Effector CD4-positive, alpha-beta T cell (primary cell): ENCODE measurements around the gene RRAGA.
"Not testable (repeated sequence)": the region's sequence is repeated elsewhere in the genome, so short reads cannot be mapped to it uniquely, and the experiment has no call there.

Experiments
- DNase-seq: peaks from one replicate; pipeline ENCODE4 v3.0.0-alpha.2; 2020
- total RNA-seq: gene quantifications from one replicate; lab custom pipeline; 2026; lab: John Stamatoyannopoulos, UW

The RRAGA gene
- 33.2 reads per million, percentile 59 among the genes with 10 or more reads in this experiment for total RNA-seq

GRCh38 chr9:19048966-19049916 lies at the start of gene RRAGA:
TSS of gene RRAGA (plus strand) at chr9:19049427. CDS start at chr9:19049660, 233 bp downstream.
- peak; percentile 92 for DNase-seq

- DNase-seq: no peak
Observed at GRCh38 chr9:19000133-19000532, 49.1 kb upstream of the RRAGA start.

GRCh38 chr9:19009391-19009965 lies 39.7 kb upstream of the RRAGA start:
- DNase-seq: no peak

DNA sequence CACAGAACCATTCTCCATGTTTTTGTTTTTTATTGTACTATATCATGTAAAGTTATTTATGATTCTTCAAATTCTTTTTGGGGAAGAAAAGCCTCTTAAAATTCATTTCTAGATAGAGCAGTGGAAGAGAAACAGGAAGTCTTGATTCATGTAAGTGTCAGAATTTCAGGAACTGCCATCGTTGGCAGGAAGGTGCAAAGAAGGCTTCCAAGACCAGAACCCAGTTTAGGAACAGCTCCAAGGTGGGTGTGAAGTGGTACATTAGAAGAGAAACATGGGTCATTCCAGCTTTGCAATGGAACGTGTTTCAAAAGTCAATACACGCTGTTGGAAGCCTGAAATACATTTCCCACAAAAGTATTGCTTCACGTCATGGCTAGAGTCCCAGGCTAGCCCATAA lies 31.0 kb upstream of the RRAGA start:
- DNase-seq: no peak

DNA sequence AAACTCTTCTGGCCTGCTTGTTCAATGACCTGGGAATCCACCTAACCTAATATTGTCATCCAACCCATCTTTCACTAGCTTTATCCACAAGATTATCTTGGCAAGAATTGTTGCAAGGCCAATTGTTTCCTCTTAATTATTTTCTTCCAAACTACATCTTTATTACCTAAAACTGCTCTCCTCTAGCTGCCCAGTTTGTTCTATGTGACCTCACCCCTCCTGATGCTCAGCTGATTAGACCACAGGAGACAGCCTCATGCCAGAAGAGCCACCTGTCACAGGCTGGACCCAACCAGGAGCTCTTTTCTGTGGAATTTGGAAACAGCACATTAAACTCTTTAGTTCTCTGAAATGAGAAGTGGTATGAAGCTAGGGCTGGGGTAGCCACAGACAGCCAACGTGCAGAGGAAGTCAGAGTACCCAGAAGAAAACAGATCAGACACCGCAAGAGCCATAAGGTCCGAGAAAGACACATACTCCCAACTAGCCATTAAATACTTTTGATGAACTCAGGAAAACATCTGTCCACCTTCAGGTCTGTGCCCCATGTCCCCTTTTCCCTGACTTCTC lies 28.3 kb upstream of the RRAGA start:
- DNase-seq: no peak

DNA sequence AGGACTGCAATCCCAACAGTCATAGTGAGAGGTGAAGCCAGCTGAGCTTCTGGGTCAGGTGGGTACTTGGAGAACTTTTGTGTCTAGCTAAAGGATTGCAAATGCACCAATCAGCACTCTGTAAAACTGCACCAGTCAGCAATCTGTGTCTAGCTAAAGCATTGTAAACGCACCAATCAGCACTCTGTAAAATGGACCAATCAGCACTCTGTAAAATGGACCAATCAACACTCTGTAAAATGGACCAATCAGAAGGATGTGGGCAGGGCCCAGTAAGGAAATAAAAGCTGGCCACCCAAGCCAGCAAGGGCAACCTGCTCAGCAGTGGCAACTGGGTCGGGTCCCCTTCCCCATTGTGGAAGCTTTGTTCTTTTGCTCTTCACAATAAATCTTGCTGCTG lies 27.6 kb upstream of the RRAGA start:
- not testable (repeated sequence) for DNase-seq

- no peak for DNase-seq
Observed at GRCh38 chr9:19022206-19022605, 27.0 kb upstream of the RRAGA start.

DNA sequence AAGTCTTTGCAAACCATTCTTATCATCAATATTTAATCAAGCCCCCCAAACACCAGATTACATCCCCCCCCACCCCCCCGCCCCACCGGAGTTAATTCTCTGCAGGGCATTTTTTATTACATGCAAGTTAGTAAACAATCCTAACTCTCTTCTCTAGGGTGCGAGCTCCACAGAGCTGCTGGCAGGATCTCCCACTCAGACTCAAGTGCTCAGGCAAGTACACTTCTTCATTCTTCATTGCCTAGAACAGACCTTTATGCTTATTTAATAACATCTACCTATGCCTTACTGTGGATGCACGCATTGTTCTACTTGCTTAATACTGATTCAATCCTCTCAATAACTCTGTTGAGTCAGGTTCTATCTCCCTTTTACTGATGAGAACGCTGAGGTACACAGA lies 26.1 kb upstream of the RRAGA start:
- DNase-seq: no peak

- DNase-seq: no peak
Observed at GRCh38 chr9:19026375-19026774, 22.9 kb upstream of the RRAGA start.

GRCh38 chr9:19027825-19028224 lies 21.4 kb upstream of the RRAGA start:
- no peak for DNase-seq

DNA sequence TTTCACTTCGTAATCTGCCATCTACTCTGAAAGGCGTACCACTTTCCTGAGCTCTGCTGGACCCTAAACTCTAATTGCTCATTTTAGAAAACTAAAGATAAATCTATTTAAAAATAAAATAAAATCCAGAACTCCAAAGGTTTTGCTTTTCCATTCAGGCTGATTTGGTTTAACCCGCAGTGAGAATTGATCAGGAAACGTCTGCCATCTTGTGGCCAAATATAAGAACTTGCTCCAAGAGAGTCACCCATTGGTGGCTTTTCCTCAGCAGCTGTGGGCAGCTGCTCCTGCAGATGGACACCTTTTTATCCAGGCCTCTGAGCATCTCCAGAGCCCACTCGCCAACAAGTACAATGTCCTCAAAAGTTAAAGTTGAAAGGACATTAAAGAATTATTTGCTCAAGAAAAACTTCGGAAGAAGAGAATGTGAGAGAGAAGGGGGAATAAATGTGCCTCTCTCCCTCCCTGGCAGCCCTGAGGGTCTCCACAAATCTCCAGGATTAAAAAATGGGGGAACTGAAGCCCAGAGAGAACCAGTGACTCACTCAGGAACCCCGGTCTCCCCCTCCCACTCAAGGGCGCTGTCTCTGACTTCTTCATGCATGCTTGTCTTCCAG lies 20.3 kb upstream of the RRAGA start:
- no peak for DNase-seq

DNA sequence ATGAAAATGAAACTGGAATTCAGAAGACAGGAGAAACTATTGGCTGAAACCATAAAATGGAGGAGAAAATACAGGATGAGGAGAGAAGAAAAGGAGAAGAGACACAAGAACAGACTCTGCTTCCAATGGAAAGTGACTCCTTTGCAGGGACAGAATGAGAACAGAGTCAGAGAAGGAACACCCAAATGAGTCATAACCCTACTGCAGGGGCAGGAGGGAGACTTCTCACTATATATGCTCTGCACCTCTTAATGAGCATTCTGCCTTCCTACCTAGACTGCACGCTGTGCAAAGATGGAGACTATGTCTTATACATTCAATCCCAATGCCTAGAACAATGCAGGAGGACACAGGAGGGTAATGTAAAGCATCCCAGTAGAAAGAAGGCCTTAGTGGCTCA lies 18.3 kb upstream of the RRAGA start:
- no peak for DNase-seq

DNA sequence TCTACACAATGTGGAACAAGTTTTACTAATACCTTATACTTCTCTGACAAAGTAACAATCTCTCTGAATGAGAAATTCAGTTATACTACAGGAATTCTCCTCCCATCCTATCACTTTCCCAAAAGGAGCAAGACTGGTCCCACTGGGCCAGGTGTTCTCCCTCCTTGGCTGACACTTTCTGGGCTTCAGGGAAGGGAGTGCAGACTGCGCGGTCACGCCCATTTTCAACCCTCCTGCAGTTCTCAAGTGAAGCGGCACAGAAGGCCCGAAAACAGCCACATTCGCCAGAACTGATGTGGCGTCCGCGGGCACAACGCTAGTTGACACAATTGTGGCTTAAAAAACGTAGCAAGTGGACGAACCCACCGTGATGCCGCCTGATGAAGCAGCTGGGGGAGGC lies 16.8 kb upstream of the RRAGA start:
- DNase-seq: no peak

DNA sequence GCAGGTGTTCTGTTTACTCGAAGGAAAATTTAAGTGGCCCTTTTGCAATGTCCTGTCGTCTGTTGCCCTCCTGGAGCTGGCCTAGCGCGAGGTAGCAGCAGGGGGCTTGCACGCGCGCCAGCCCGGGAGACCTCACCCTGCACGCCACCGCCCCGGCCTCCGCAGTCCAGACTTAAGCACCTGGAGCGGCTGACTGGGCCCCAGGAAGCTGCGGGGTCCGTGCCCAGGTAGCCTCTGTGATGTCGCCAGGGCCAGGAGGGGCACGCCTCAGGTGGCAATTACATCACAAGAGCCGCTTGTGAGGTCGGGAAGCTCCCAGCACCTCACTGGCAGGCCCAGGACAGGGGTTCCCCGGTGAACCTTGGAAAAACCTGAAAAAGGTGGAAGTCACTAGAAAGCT lies 16.2 kb upstream of the RRAGA start, which contains the start of gene SAXO1:
TSS of gene SAXO1 (minus strand) at position 195 of the 400 bp plus-strand sequence. CDS start 301 bp downstream, outside the sequence.
- DNase-seq: no peak

GRCh38 chr9:19036611-19037010 lies 12.6 kb upstream of the RRAGA start:
- no peak for DNase-seq

DNA sequence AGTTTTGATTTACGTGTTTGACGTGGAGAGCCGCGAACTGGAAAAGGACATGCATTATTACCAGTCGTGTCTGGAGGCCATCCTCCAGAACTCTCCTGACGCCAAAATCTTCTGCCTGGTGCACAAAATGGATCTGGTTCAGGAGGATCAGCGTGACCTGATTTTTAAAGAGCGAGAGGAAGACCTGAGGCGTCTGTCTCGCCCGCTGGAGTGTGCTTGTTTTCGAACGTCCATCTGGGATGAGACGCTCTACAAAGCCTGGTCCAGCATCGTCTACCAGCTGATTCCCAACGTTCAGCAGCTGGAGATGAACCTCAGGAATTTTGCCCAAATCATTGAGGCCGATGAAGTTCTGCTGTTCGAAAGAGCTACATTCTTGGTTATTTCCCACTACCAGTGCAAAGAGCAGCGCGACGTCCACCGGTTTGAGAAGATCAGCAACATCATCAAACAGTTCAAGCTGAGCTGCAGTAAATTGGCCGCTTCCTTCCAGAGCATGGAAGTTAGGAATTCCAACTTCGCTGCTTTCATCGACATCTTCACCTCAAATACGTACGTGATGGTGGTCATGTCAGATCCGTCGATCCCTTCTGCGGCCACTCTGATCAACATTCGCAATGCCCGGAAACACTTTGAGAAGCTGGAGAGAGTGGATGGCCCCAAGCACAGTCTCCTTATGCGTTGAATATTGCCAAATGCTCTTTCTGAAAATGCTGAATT lies 850 bp downstream of the RRAGA start:
- DNase-seq: no peak

DNA sequence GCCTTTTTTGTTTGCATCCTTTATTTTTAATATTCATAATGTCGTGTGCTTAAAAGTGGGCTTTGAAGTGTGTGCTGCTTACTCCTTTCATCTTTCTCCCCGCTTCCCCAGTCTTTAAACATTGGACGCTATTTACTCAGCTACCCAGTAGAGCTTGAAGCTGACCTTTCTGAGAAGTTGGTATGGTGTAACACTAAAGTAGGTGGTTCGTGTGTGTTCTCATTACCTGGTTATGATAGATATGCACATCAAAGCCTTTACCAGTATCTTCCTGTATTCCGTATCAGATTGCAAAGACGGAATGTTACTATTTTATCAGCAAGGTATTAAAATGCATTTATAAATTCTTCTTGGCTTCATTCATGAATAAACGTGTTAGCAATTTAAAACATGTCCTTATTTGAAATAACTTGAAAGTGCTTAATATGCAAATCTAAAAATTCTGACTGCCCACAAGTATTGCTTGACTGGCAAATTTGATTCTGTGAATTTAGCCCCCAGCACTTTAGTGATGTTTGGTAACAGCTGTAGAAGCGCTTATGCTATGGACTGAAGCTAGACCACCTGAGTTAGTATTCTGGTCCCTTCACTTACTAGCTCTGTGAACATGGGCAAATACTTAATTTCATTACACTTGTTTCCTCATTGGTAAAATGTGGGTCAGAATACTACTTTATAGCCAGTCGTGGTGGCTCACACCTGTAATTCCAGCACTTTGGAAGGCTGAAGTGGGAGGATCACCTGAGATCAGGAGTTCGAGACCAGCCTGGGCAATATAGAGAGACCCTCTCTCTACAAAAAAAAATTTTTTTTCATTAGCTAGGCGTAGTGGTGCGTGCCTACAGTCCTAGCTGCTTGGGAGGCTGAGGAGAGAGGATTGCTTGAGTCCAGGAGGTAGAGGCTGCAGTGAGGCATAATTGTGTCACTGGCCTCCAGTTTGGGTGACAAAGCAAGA lies 1.7 kb downstream of the RRAGA start:
- no peak for DNase-seq

- no peak for DNase-seq
Observed at GRCh38 chr9:19057033-19057432, 7.8 kb downstream of the RRAGA start.

DNA sequence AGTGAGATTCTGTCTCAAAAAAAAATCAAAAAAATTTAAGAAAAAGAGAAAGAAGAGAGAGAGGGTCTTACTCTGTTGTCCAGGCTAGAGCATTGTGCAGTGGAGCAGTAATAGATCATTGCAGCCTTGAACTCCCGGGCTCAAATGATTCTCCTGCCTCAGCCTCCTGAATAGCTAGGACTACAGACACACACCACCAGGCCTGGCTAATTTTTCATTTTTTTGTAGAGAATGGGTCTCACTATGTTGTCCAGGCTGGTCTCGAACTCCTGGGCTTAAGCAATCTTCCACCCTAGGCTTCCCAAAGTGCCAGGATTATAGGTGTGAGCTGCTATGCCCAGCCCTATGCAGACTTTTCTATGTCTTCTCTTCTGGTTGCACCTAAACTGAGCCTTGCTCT lies 25.0 kb downstream of the RRAGA start:
- no peak for DNase-seq

DNA sequence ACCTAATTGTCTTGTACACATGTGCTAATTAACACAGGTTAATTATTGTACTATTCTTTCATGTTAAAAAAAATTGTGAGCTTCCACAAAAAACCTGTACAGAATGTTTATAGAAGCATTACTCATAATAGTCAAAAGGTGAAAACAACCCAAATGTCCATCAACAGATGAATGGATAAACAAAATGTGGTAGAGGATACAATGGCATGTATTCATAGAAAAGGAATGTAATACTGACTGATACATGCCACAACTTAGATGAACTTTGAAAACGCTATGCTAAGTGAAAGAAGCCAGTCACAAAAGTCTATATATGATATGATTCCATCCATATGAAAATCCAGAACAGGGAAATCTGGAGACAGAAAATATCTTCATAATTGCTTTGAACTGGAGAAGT lies 25.6 kb downstream of the RRAGA start:
- no peak for DNase-seq

- no peak for DNase-seq
Observed at GRCh38 chr9:19085295-19085694, 36.1 kb downstream of the RRAGA start.
